Liver (tissue), 9 donors: ENCODE data around the gene DCTN3. TPM values are rescaled to one million over a fixed set of nuclear protein-coding genes. Genes with fewer than 3 reads are reported as not detected.

Experiments
- DNase-seq: peaks from one replicate; pipeline ENCODE4 v3.0.0-alpha.2; 2017; ENCODE audit warnings: low spot score
- H3K27ac ChIP-seq, 2 donors: one replicate each; pipeline ENCODE4 v1.7.0; 2013; ENCODE audit warnings: inconsistent platforms in 2 of 2, low read length in 2 of 2, control low read depth in 1 of 2, low read depth in 1 of 2, mild to moderate bottlenecking in 1 of 2
- H3K27me3 ChIP-seq, 4 donors: one replicate each; pipeline versions ENCODE4 v1.6.1 to v1.7.0; 2013; ENCODE audit warnings: low read length in 3 of 4, inconsistent platforms in 1 of 4, mild to moderate bottlenecking in 1 of 4, moderate library complexity in 1 of 4; ENCODE audit not compliant: control insufficient read depth in 4 of 4, insufficient read depth in 4 of 4
- H3K36me3 ChIP-seq, 4 donors: one replicate each; pipeline versions ENCODE4 v1.6.1 to v1.7.0; 2013; ENCODE audit warnings: low read length in 3 of 4, mild to moderate bottlenecking in 3 of 4, low read depth in 1 of 4, moderate library complexity in 1 of 4; ENCODE audit not compliant: control insufficient read depth in 4 of 4, insufficient read depth in 3 of 4
- H3K4me1 ChIP-seq, 4 donors: one replicate each; pipeline versions ENCODE4 v1.6.1 to v1.7.0; 2013; ENCODE audit warnings: low read length in 3 of 4, mild to moderate bottlenecking in 3 of 4, moderate library complexity in 1 of 4; ENCODE audit not compliant: control insufficient read depth in 4 of 4, insufficient read depth in 4 of 4
- H3K4me3 ChIP-seq, 3 donors: one replicate each; pipeline versions ENCODE4 v1.6.1 to v1.7.0; 2013; ENCODE audit warnings: low read length in 3 of 3, control low read depth in 1 of 3, low read depth in 1 of 3, mild to moderate bottlenecking in 1 of 3
- H3K9ac ChIP-seq, 2 donors: one replicate each; pipeline ENCODE4 v1.7.0; 2013; ENCODE audit warnings: low read length in 2 of 2, mild to moderate bottlenecking in 2 of 2, moderate library complexity in 2 of 2, control low read depth in 1 of 2, low read depth in 1 of 2
- H3K9me3 ChIP-seq, 4 donors: one replicate each; pipeline versions ENCODE4 v1.6.1 to v1.7.0; 2013; ENCODE audit warnings: low read length in 3 of 4; ENCODE audit not compliant: control insufficient read depth in 4 of 4
- ATF3 ChIP-seq: IDR thresholded peaks from 2 replicates; pipeline ENCODE4 v1.6.1; 2016; ENCODE audit warnings: antibody characterized with exemption
- FOXA1 ChIP-seq: IDR thresholded peaks from 2 replicates; pipeline ENCODE4 v1.6.1; 2016; ENCODE audit warnings: antibody characterized with exemption
- FOXA2 ChIP-seq: IDR thresholded peaks from 2 replicates; pipeline ENCODE4 v1.6.1; 2016; ENCODE audit warnings: antibody characterized with exemption
- GABPA ChIP-seq, 2 donors: IDR thresholded peaks in 1 of 2; conservative IDR thresholded peaks in 1 of 2; 2 replicates each; pipeline ENCODE4 v1.6.1; 2016; ENCODE audit warnings: antibody characterized with exemption in 2 of 2, mild to moderate bottlenecking in 1 of 2, moderate library complexity in 1 of 2
- HNF4A ChIP-seq, 2 donors: conservative IDR thresholded peaks; 2 replicates each; pipeline ENCODE4 v1.6.1; 2016; ENCODE audit warnings: antibody characterized with exemption in 2 of 2, mild to moderate bottlenecking in 2 of 2
- HNF4G ChIP-seq: IDR thresholded peaks from 2 replicates; pipeline ENCODE4 v1.6.1; 2016; ENCODE audit warnings: antibody characterized with exemption
- NR2F2 ChIP-seq: IDR thresholded peaks from 2 replicates; pipeline ENCODE4 v1.6.1; 2016; ENCODE audit warnings: antibody characterized with exemption
- RAD21 ChIP-seq, 2 donors: IDR thresholded peaks; 2 replicates each; pipeline ENCODE4 v1.6.1; 2016; ENCODE audit warnings: antibody characterized with exemption in 2 of 2, mild to moderate bottlenecking in 2 of 2
- REST ChIP-seq: IDR thresholded peaks from 2 replicates; pipeline ENCODE4 v1.6.1; 2016; ENCODE audit warnings: antibody characterized with exemption, mild to moderate bottlenecking
- RXRA ChIP-seq, 2 donors: IDR thresholded peaks; 2 replicates each; pipeline ENCODE4 v1.6.1; 2017 to 2018; ENCODE audit warnings: antibody characterized with exemption in 2 of 2, mild to moderate bottlenecking in 1 of 2
- SP1 ChIP-seq: IDR thresholded peaks from 2 replicates; pipeline ENCODE4 v1.6.1; 2018; ENCODE audit warnings: antibody characterized with exemption, mild to moderate bottlenecking
- TAF1 ChIP-seq: conservative IDR thresholded peaks from 2 replicates; pipeline ENCODE4 v1.6.1; 2016; ENCODE audit warnings: antibody characterized with exemption, mild to moderate bottlenecking
- YY1 ChIP-seq: IDR thresholded peaks from 2 replicates; pipeline ENCODE4 v1.6.1; 2016; ENCODE audit warnings: antibody characterized with exemption, mild to moderate bottlenecking
- ZBTB33 ChIP-seq: IDR thresholded peaks from 2 replicates; pipeline ENCODE4 v1.6.1; 2016; ENCODE audit warnings: antibody characterized with exemption
- WGBS: extraction: QIAGEN DNeasy Blood & Tissue Kit; methylation state at CpG from one replicate; pipeline ENCODE4 v1.1.7; 2013; 5-methylcytosine and 5-hydroxymethylcytosine counted together
- polyA plus RNA-seq, 2 donors: library from polyadenylated mRNA; stranded (reverse) in 1 of 2; unstranded in 1 of 2; fragments of 200-250 nt in 1 of 2; fragments of >200 nt in 1 of 2; fragmentation: Nextera tagmentation in 1 of 2; extraction: Ambion mirVana in 1 of 2; gene quantifications; one replicate each; pipeline versions ENCODE4 v1.2.1 to v1.2.3, GENCODE V29; 2013 to 2015
- total RNA-seq, 2 donors: library from RNA; depleted of rRNA; stranded (reverse); fragments of >200 nt; gene quantifications; one replicate each; pipeline ENCODE4 v1.2.3, GENCODE V29; 2014
- donor health status: healthy.
- donor health status: healthy.
- donor health status: healthy.
- donor health status: healthy.
- donor health status: healthy.

DCTN3 gene
- total and polyA plus RNA-seq, 4 donors: 24.9 to 51.9 (median 46.7) TPM

GRCh38 chr9:34573599-34574325 lies 46.5 kb downstream of the DCTN3 start:
- H3K4me1 ChIP-seq: peaks cover 3 to 27% (median 13%) of the 10 kb centered on the region in 4 donors
- no peaks in the 10 kb centered on the region for H3K27me3 ChIP-seq
- no peaks in the 10 kb centered on the region for H3K36me3 ChIP-seq
- TF ChIP-seq HNF4A (conservative IDR thresholded peaks at IDR 0.05): no peak
- no peak for TF ChIP-seq GABPA (IDR thresholded peaks at IDR 0.05 in 1 of 2, conservative IDR thresholded peaks at IDR 0.05 in 1 of 2)
- no peak for TF ChIP-seq NR2F2
- no peak for TF ChIP-seq FOXA1
- no peak for TF ChIP-seq TAF1
- TF ChIP-seq RAD21 (IDR thresholded peaks at IDR 0.05): no peak
- no peak for TF ChIP-seq ATF3
- H3K4me3 ChIP-seq: no peak overlapping the region
- H3K9me3 ChIP-seq: no peaks in the 10 kb centered on the region
- H3K27ac ChIP-seq: no peak overlapping the region
- no peak for DNase-seq
- no peak overlapping the region for H3K9ac ChIP-seq
- WGBS: 93% methylated on average over 17 of the region's 17 CpGs

GRCh38 chr9:34572628-34573027 lies 47.7 kb downstream of the DCTN3 start:
- TF ChIP-seq RXRA (IDR thresholded peaks at IDR 0.05): no peak
- no peak for TF ChIP-seq TAF1
- no peak for TF ChIP-seq YY1
- no peak for TF ChIP-seq RAD21 (IDR thresholded peaks at IDR 0.05)
- TF ChIP-seq ATF3: no peak
- no peak for TF ChIP-seq HNF4G
- TF ChIP-seq HNF4A (conservative IDR thresholded peaks at IDR 0.05): no peak
- WGBS: 83% methylated on average over 6 of the region's 6 CpGs
- no peak overlapping the region for H3K4me3 ChIP-seq
- no peak for DNase-seq
- H3K4me1 ChIP-seq: peaks cover 3 to 21% (median 13%) of the 10 kb centered on the region in 4 donors
- no peaks in the 10 kb centered on the region for H3K27me3 ChIP-seq
- H3K27ac ChIP-seq: no peak overlapping the region
- no peaks in the 10 kb centered on the region for H3K36me3 ChIP-seq
- H3K9ac ChIP-seq: no peak overlapping the region
- H3K9me3 ChIP-seq: no peaks in the 10 kb centered on the region

GRCh38 chr9:34572092-34572491 lies 48.2 kb downstream of the DCTN3 start:
- no peaks in the 10 kb centered on the region for H3K9me3 ChIP-seq
- no peak overlapping the region for H3K27ac ChIP-seq
- H3K9ac ChIP-seq: no peak overlapping the region
- peak; percentile 11 for TF ChIP-seq FOXA2
- TF ChIP-seq FOXA1: no peak
- TF ChIP-seq ZBTB33: no peak
- peak; percentile 71 to 79 for TF ChIP-seq RXRA (IDR thresholded peaks at IDR 0.05)
- peak; percentile 92 for TF ChIP-seq HNF4A (conservative IDR thresholded peaks at IDR 0.05)
- TF ChIP-seq HNF4G: peak; percentile 76
- peak; percentile 20 for TF ChIP-seq REST
- peak; percentile 73 for TF ChIP-seq SP1
- H3K4me3 ChIP-seq: no peak overlapping the region
- H3K4me1 ChIP-seq: peaks cover 3 to 21% (median 13%) of the 10 kb centered on the region in 4 donors
- no peaks in the 10 kb centered on the region for H3K36me3 ChIP-seq
- no peaks in the 10 kb centered on the region for H3K27me3 ChIP-seq
- DNase-seq: no peak
